ENCODE measurements around the gene BNIP2.
"Not testable (repeated sequence)": the region's sequence is repeated elsewhere in the genome, so short reads cannot be mapped to it uniquely, and the experiment has no call there.

Gene BNIP2, protein sequence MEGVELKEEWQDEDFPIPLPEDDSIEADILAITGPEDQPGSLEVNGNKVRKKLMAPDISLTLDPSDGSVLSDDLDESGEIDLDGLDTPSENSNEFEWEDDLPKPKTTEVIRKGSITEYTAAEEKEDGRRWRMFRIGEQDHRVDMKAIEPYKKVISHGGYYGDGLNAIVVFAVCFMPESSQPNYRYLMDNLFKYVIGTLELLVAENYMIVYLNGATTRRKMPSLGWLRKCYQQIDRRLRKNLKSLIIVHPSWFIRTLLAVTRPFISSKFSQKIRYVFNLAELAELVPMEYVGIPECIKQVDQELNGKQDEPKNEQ
- long read RNA-seq, donor 1, full-length matches to known transcripts: 23 of 23 reads
- long read RNA-seq, donor 1, partial matches to known transcripts: 0 of 23 reads
- long read RNA-seq, donor 1, other reads (novel, unspliced or antisense): 0 of 23 reads
- long read RNA-seq, donor 2, full-length matches to known transcripts: 15 of 15 reads
- long read RNA-seq, donor 2, partial matches to known transcripts: 0 of 15 reads
- long read RNA-seq, donor 2, other reads (novel, unspliced or antisense): 0 of 15 reads
- long read RNA-seq, donor 3, transcript BNIP2-207 (4 exons, 863 nt): major isoform, 5 of 35 reads
- long read RNA-seq, donor 3, partial matches to known transcripts: 26 of 35 reads
- long read RNA-seq, donor 3, other reads (novel, unspliced or antisense): 0 of 35 reads
- long read RNA-seq, donor 4, full-length matches to known transcripts: 16 of 16 reads
- long read RNA-seq, donor 4, partial matches to known transcripts: 0 of 16 reads
- long read RNA-seq, donor 4, other reads (novel, unspliced or antisense): 0 of 16 reads
- long read RNA-seq, donor 5, full-length matches to known transcripts: 16 of 16 reads
- long read RNA-seq, donor 5, partial matches to known transcripts: 0 of 16 reads
- long read RNA-seq, donor 5, other reads (novel, unspliced or antisense): 0 of 16 reads
- long read RNA-seq, donor 6, full-length matches to known transcripts: 15 of 386 reads
- long read RNA-seq, donor 6, partial matches to known transcripts: 352 of 386 reads
- long read RNA-seq, donor 6, other reads (novel, unspliced or antisense): 19 of 386 reads
- long read RNA-seq, donor 7: 0 reads
- long read RNA-seq, donor 8, full-length matches to known transcripts: 15 of 15 reads
- long read RNA-seq, donor 8, partial matches to known transcripts: 0 of 15 reads
- long read RNA-seq, donor 8, other reads (novel, unspliced or antisense): 0 of 15 reads

DNA sequence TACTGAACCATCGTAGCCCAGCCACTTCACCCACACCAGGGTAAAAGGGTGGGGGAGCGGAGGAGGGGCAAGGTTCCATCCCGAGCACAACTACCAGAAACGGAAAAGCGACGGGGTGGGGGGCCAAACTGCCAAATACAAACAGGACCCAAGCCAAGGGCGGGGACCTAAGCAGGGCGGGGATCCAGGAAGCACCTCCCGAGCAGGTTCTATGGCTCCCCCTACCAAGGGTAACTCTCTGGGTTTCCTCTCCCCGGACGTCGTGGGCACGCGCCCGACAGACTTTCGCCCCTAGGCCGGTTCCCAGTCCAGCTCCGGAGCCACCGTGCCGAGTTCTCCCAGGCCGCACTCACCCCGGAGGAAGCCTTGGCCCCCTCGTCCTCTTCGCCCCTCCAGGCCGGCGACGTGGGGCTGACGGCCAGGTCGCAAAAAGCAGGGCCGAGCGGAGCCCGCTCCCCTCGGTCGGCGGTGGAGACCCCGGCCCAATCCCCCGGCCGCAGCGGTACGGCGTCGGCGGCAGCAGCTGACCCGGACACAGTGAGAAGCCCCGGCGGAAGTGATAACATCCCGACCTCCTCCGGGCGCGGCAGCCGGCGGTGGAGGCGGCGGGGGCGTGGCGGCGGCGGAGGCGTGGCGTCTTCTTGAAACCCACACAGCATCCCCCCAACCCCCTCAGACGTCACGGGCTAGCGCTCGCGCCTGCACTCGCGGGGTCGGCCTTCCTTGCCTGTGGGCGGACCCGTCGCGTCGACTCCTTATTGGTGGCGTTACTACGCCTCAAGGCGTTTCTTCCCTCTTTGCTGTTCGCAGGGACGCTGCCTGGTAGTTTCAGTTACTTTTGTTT, at the start of gene BNIP2:
Gene BNIP2 (minus strand): TSS at position 539 of the 844 bp plus-strand sequence. CDS start 6,863 bp downstream, outside the sequence.
- peak; percentile 95 for DNase-seq

DNA sequence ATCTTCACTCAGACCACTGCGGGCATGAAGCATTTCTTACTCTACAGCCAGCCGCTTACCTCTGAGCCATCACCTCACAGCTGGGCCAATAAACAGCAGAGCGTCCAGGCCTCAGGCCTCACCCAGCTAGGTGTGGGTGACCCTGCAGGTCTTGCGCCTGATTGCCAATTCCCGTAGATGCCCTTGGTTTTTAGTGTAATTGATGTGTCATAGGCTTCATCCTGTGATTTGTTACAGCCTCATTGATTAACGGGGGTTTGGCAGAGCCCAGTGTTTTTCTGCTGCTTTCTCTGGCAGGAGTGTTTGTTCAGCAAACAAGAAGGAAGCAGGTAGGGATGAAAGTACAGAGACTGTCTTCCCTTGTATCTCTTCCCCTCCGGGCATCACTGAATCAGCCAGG, 49.6 kb upstream of the BNIP2 start:
- DNase-seq: no peak

DNA sequence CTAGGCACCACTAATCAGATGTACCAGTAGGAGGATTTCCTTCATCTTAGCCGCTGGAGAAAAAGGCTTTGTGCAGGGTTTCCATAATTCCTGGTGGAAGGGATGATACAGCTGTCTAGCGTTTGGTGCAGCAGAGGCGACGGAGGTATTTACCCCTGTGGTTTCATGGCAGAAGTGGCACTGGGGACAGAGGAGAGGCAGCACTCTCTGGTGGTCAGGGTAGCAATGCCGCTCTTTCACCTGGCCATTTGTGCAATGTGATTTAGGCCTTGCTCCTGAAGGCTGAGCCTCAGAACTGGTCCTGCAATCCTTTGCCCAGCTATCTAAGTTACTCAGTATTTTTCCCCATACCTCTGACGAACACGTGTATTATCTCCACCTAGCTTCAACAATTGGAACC, 47.1 kb upstream of the BNIP2 start:
- DNase-seq: no peak

DNA sequence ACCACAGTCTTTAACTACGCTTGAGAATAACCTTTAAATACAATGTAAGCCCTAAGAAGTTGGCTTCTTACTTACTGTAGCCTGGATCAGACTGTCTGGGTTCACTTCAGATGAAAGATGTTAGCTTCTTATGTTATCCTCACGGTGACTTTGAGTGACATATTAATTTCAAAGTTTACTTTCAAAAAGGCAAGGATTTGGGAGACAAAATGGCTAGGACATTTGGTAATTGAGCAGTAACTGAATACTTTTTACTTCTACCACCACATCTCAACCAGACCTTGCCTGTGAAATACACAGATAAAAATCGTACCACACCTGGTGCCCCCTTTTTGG, 36.0 kb upstream of the BNIP2 start:
- no peak for DNase-seq

DNA sequence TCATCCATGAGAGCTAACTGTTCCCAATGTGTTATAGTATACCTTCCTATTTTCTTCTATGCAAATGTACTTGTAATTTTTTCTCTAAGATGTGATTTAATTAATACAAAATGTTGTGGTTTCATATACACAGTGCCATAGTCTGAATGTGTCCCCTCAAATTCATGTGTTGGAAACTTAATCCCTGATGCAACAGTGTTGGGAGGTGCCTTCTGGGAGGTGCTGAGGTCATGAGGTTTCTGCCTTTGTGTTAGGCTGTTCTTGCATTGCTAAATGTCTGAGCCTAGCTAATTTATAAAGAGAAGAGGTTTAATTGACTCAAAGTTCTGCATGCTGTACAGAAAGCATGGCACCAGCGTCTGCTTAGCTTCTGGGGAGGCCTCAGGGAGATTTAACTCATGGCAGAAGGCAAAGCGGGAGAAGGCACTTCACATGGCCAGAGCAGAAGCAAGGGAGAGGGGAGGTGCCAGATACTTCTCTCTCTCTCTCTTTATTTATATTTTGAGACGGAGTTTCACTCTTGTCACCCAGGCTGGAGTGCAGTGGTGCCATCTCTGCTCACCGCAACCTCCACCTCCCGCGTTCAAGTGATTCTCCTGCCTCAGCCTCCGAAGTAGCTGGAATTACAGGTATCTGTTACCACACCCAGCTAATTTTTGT, 34.7 kb upstream of the BNIP2 start:
- DNase-seq: no peak

DNA sequence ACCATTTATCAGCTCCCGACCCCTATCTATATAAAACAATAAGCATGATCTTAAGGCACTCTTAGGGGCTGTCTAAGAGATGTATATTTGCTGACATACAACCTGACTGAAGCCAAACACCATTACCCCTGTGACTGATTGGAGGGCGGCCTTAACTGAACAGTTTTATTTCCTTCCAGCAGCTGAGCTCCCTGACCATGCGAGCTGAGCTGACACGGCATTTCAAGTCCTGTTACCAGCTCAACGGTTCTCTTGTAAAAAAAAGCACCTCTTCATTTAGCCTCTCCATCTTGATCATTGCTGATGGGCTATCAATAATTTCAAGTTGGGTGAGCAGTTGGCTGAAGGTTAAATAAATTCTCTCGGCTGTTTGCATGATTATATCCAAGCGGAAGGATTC, 33.4 kb upstream of the BNIP2 start:
- peak; percentile 24 for DNase-seq

DNA sequence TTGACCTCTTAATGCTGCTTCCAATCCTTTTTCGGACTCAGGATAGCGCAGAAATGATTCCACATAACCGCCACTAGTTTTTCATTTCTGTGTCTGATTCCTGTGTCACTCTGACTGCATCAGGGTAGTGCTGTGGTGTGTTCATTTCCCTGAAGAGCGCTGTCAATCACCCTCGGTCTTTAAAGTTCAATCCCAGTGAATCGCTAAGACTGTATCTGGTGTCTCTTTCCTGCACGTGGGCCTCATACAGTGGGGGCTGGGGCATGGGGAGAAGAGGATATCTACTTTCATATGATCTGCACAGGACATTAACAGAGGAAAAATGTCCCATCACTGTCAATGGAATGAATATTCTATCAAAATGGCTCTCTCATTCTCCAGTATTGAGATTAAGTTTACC, 32.9 kb upstream of the BNIP2 start:
- no peak for DNase-seq

DNA sequence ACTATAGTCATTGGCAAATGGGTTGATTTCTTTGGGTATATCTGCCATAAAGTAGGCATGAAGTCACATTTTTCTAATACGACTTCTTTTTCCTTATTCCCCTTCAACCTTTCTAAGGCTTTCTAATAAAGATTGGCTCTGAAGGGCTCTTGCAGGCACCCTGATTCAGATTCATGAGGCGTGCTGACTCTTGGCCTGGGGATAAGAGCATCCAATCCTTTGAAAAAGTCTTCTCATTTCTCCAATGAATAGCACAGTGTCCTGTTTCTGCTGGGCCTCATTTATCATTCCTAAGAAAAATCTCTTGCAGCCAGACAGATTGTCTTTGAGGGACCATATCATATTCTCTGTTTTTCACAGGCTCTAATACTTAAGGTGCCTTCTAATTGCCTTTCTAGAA, 32.3 kb upstream of the BNIP2 start:
- DNase-seq: no peak

DNA sequence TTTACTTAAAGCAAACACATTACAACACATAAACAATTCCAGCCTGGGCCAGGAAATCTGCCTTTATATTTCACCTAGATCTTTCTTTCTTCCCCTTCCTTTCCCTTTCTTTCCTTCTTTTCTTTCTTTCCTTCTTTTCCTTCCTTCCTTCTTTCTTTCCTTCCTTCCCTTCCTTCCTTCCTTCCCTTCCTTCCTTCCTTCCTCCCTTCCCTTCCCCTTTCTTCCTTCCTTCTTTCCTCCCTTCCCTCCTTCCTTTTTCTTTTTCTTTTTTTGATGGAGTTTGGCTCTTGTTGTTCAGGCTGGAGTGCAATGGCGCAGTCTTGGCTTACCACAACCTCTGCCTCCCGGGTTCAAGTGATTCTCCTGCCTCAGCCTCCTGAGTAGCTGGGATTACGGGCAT, 24.1 kb upstream of the BNIP2 start:
- DNase-seq: no peak

DNA sequence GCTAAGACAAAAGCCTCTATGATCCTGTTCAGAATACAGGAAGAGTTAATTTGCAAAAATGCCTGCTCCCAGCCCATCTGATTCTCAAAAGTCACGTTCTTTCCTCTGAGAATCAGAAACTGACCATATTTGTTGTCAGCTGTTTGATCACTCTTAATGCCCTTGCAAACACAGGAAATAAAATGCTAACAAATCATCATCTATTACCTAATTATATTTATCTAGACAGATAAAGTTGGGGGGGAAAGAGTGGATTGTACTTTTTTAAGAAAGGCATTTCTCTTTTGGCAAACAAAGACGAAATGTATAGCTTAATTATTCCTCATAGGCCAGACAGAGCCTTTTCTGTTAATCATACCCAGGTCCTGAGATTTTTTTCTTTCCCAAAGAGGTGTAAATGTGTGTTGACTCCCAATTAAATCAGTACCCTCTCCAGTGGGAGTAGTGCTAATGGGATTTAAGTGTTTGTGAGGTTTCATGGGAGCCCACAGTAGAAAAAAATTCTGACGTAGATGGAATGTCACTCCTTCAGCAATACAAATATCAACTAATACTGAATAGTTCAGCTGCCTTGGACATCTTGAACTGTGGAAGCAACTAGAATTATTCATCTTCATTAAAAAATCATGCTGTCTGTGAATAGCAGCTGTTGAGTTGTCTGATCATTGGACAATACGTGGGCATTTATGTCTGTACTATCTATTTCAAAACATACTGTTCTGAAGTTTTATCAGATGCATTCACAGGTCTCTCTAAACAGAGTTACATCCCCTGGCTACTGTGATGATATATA, 22.5 kb upstream of the BNIP2 start:
- DNase-seq: no peak

DNA sequence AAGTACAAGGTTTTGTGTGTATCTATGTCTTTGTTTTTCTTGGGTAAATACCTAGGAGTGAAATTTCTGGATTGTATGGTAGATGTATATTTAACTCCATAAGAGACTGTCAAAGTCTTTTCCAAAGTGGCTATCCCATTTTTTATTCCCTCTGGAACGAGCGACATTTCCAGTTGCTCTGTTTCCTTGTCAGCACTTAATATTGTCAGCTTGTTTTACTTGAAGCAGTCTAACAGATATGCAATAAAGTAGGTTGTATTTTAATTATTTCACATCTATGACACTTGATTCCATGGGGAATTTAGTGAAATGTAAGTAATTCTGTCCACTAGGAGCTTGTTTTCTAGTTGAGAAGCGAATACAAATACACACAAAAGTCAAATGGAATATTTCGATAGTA, 18.5 kb upstream of the BNIP2 start:
- DNase-seq: no peak

DNA sequence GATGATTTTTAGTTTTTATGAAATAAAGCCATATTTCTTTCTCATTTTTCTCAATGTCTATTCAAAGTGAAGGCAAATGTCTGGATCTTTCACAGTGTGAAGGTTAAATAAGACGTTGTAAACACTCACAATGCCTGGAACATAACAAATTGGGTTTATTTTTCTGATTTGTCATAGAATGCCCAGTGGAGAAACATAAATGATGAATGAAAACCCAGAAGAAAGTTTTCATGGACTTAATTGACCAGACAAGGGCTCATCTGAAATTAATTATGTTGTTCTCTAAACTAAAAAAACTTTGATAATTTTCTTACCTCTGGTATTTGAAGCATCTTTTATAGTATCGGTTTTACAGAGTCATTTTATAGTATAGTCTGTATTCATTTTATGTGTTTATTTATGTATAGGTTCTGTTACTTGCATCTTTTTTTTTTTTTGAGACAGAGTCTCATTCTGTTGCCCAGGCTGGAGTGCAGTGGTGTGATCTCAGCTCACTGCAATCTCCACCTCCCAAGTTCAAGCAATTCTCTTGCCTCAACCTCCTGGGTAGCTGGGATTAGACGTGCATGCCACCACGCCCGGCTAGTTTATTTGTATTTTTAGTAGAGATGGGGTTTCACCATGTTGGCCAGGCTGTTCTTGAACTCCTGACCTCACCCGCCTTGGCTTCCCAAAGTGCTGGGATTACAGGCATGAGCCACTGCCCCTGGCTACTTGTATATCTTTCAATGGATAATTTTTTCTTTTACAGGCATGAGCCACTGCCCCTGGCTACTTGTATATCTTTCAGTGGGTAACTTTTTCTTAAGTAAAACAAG, 15.1 kb upstream of the BNIP2 start:
- no peak for DNase-seq

DNA sequence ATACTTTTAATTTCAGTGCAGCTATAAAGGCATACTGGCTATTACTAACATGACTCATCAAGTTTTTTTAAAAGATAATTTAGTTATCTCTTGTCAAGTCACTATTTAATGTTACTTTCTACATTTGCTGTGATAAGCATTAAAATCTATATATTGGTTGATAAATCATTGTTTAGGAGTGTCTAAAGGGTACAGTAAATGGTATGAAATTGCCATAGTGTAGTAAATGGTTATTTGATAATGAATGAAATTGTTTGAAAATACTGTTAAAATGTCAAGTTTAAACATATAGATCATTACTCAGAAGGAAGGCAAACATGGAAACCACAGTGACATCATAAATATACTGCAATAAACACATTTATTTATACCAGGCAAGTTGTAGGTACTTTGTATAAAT, 13.2 kb upstream of the BNIP2 start:
- DNase-seq: no peak

DNA sequence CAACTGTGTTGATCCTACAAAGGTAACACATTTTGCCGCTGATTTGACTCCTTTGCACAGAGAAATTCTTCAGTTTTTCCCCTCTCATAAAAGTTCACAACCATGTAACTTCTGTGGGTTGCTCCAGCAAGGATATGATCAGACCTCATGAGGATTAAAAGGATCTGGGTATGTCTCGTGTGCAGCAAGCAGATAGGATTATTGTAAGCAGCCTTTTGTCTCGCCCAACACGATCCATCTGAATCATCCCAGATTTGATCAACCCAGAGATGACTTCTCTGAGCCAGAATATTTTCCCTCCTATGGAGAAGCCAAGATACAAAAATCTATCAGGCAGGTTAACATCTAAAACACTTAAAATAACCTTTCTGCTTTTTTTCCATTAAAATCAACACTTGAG, 12.8 kb upstream of the BNIP2 start:
- DNase-seq: no peak

DNA sequence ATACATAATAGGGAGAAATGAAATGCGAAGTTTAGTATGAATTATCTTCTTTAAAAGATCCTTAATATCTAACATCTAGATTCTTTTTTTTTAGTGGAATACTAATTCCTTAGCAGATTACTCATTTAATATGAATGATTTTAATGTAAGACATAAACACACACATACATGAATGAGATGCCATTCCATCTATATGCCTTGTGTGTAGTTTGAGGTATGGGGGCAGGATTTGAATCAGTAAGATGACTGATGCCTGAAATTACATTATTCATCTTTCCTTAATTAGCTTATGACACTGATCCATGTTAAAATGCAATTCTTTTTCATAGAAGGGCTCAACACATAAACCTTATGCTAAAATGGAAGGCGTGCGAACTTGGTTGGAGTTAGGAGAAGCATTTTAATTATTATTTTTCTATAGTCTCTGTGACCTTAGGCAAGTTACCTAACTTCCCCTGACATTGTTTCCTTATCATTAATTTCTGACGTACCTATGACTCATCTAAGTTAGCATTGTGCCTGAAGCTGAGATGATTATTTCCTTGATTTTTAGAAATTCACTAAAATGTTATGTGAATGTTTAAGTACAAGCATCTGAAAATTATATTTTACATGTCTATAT, 10.8 kb upstream of the BNIP2 start:
- no peak for DNase-seq

DNA sequence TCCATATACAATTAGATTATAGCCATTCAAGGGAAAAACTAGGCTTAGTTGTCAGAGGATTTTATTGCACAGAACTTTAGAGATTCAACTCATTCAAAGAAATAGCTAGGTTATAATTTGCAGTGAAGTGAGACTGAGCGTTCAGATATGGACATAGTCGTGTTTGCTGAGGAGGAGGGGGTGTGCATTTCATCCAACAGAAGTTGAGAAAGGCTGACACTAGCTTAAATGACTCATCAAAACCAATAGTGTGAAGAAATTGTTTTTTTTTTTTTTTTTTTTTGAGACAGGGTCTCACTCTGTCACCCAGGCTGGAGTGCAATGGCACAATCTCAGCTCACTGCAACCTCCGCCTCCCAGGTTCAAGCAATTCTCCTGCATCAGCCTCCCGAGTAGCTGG, 8.9 kb upstream of the BNIP2 start:
- DNase-seq: not testable (repeated sequence)

DNA sequence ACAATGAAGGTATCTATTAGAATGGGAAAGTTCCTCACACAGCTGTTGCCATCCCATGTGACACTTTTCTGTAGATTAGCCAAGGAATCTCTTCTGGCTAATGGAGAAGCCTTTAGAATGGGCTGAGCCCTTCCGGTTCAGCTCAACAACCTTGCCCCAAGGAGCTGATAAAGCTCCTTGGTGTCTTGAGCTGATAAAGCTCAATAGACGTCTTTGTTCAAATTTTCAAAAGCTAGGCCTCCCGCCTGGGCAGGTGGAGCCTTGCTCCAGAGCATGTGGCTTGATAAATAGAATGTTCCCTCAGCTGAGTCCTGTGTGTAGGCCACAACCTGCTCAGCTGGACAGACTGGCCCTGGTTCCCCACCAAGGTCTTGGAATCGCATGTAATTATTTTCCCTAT, 7.2 kb upstream of the BNIP2 start:
- no peak for DNase-seq

DNA sequence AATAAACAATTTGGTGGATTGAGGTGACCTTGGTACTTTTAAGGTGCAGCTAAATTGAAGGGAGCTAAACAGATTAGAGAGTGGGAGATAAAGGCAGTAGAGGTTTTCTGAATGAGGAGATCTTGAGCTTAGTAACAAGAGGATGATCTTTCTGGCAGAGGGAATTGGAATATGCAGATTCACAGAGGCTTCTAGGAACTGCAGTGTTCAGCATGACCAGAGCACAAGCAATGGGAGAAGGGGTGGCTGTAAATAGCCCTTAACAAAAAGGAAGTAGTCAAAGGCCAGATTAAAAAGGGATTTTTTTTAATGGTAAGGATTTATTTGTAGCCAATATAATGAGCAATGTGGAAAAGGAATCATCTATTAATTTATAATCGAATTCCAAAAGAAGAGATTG, 5.7 kb upstream of the BNIP2 start:
- DNase-seq: no peak

DNA sequence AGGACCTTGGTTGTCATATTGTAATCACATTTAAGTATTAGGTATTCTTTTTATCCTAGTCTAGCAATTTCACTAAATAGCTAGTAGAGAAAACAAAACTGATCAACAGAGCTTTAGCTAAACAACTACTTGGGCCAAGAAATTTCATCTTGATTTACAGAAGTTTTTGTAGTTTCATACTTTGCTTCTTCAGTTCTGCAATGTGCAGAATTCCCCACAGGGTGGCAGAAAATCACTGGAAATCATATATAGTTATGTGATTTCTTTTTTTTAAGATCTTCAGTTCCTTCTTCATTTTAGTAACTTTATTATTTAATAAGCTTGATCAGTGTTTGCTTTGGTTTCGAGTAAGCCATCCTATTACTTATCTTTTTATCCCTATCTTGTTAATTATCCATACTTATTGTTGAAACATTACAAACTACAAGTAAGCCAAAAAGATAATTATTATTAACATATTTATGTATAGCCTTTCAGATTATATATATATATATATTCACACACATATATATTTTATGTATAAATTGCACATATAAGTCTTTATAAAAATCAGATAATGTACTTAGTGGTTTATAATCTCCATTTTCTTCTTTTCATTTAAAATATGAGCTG, 2.2 kb upstream of the BNIP2 start:
- DNase-seq: no peak

Measured in right kidney (tissue), 9 donors.